HG03025 (cell line): Measurements from ENCODE around the gene ARID3A.
"Not testable (repeated sequence)": the region's sequence is repeated elsewhere in the genome, so short reads cannot be mapped to it uniquely, and the experiment has no call there.

Experiments
- ATAC-seq: cut with Tn5 transposase; IDR thresholded peaks from one replicate; pipeline ENCODE4 v1.9.1; 2021; ENCODE audit warnings: mild to moderate bottlenecking, moderate library complexity; ENCODE audit not compliant: unreplicated experiment, low FRiP score

ARID3A gene

DNA sequence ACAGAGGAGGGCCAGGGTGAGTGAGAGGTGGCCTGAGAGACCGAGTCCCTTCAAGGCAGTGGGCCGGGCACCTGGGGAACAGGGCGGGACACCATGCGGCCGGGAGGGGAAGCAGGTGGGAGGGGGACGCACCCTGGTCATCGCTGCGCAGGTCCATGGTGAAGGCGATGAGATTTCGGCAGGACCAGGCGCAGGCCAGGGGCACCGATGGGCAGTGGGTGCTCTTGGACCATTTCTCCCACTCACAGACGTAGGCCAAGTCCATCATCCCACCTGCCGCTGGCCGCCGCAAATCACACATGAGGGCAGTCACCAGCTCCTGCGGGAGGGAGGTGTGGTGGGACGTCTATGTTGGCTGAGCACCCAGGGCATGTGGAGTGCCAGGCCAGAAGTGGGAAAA, 35.0 kb upstream of the ARID3A start:
- ATAC-seq: no peak

DNA sequence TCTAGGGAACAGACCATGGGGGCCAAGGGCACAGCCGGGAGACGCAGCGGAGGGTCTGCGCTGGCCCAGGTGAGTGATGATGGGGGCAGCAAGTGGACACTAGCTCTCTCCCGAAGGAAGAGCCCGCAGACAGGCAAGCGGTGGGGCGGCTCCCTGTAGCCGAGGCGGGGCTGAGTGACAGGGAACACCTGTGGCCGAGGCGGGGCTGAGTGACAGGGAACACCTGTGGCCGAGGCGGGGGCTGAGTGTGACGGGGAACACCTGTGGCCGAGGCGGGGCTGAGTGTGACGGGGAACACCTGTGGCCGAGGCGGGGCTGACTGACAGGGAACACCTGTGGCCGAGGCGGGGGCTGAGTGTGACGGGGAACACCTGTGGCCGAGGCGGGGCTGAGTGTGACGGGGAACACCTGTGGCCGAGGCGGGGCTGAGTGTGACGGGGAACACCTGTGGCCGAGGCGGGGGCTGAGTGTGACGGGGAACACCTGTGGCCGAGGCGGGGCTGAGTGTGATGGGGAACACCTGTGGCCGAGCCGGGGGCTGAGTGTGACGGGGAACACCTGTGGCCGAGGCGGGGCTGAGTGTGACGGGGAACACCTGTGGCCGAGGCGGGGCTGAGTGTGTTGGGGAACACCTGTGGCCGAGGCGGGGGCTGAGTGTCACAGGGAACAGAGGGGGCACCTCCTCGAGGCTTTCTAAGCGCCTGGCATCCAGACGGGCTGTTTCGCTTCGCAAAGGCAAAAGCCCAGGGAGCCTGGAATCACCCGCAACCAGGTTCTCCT, 34.2 kb upstream of the ARID3A start:
- not testable (repeated sequence) for ATAC-seq

DNA sequence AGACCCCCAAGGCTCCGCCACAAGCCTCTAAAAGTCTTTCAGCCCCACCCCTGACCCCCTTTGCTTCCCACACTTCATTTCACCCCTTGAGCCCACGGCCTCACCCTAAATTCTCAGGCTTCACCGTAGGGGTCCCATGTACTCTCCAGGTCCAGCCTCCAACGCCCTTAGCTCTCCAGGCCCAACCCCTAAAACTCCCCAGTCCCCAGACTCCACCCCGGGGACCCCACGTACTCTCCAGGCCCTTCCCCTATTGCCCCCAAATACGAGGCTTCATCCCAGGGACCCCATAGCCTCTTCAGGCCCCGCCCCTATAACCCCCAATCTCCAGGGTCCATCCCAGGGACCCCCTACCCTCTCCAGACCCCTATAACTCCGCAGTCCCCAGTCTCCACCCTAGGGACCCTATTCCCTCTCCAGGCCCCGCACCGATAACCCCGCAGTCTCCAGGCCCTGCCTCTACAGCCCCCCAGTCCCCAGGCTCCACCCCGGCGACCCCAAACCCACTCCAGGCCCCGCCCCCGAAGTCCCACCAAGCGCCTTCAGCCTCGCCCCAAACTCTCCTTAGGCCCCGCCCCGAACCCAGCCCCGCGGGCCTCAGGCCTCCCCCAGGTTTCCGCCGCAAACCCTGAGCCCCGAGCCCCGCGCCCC, 33.5 kb upstream of the ARID3A start:
- no peak for ATAC-seq

GRCh38 chr19:892894-893689, 32.7 kb upstream of the ARID3A start, which contains the start of the genes MED16 and RNU6-9:
TSS of gene MED16 (minus strand) at chr19:893187. CDS start at chr19:891131, 2,056 bp downstream.
TSS of gene RNU6-9 (plus strand) at chr19:893484.
- peak; percentile 70 for ATAC-seq

DNA sequence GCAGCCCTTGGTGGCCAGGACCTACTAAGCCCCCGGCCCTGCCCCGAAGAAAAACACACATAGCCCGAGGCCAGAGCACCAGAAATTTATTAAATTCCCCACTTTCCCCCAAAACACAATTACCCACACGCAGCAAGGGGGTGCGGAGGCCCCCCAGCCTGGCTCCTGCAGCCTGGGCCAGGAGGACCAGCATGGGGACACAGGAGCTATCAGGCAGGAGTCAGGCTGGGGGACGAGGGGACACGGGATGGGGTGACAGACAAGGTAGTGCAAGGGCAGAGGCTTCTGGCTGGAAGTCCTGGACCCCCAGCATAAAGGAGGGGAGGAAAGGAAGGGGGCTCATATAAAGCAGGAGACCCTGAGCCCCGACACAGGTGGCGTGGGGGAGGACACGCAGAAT, 29.4 kb upstream of the ARID3A start:
- ATAC-seq: no peak

DNA sequence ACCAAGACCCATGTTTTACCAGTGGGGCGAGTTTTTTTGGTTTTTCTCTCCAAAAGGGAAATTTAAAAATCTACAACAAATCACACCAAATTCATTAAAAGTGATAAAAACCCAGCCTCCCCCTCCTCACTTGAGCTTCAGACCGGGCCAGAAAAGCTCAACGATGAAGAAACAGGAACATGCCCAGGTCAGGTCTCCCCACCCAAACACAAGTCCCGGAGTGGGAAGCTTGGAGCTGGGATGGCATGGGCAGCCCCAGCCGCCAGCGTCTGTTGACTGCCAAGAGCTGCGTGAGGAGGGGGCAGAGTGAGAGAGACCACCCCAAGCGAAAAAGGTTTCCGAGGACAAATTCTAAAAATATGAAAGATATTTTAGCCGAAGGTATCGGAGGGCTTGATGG, 28.8 kb upstream of the ARID3A start:
- ATAC-seq: no peak

GRCh38 chr19:897442-898039, 28.3 kb upstream of the ARID3A start:
- no peak for ATAC-seq

GRCh38 chr19:898663-899062, 27.2 kb upstream of the ARID3A start:
- no peak for ATAC-seq

GRCh38 chr19:899336-900042, 26.3 kb upstream of the ARID3A start:
- ATAC-seq: no peak

DNA sequence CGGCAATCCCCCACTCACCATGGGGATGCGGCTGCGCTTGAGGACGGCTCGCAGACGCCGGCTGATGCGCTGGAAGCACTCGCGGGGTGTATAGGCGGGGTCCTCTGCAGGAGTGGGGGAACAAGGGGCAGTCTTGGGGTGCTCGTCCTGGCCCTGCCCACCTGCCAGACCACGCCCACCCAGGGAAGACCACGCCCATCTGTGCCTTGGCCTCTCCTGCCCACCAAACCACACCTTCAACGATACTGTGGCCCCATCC, 25.9 kb upstream of the ARID3A start:
- no peak for ATAC-seq

GRCh38 chr19:900302-901111, 25.3 kb upstream of the ARID3A start:
- no peak for ATAC-seq

- ATAC-seq: no peak
Measured at GRCh38 chr19:901216-902092, 24.4 kb upstream of the ARID3A start.

DNA sequence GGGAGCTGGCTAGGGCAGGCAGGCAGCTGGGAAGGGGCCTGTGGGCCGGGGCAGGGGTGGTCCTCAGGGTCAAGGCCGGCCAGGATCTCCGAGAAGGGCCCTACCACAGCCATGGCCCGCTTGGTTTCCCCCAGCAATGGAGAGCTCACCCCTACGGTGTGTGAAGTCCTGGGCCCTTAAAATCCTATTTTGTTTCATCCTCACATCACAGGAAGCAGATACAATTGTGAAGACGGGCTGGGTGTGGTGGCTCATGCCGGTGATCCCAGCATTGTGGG, 23.8 kb upstream of the ARID3A start:
- ATAC-seq: no peak

DNA sequence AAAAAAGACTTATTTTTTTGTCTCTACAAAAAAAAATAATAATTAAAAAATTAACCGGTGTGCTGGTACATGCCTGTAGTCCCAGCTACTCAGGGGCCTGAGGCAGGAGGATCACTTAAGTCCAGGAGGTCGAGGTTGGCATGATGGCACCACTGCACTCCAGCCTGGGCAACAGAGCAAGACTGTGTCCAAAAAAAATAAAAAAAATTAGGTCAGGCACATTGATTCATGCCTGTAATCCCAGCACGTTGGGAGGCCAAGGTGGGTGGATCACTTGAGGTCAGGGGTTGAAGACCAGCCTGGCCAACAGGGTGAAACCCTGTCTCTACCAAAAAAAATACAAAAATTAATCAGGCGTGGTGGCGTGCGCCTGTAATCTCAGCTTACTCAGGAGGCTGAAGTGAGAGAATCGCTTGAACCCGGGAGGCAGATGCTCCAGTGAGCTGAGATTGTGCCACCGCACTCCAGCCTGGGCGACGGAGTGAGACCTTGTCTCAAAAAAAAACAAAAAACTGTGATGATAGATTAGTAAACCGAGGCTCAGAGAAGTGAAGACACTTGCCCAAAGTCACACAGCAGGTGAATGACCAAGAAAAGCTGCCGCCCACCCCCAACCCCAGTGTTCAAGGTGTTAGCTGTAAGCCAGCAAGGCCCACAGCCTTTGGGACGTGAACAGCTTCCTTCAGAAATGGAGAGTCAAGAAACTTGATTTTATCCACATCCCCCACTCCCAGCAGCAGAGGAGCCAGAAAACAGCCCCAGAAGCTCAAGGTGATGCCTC, 23.2 kb upstream of the ARID3A start:
- ATAC-seq: no peak

- ATAC-seq: no peak
Measured at GRCh38 chr19:903266-903797, 22.5 kb upstream of the ARID3A start.

DNA sequence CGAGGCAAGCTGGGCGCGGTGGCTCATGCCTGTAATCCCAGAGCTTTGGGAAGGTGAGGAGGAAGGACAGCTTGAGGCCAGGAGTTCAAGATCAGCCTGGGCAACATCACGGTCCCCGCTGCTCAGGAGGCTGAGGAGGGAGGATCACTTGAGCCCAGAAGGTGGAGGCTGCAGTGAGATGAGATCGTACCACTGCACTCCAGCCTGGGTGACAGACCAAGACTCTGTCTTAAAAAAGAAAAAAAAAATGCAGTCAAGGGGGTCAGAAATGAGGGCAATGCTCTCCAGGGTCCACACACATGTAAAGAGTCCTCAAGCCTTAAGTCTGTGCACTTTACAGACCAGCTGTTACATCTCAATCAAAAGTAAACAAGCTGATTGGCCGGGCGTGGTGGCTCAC, 21.3 kb upstream of the ARID3A start:
- no peak for ATAC-seq

GRCh38 chr19:906480-906879, 19.4 kb upstream of the ARID3A start:
- ATAC-seq: no peak
